Stimulated activated CD4-positive, alpha-beta T cell treated with anti-CD3 and anti-CD28 coated beads, Interleukin-4, amount 100 ng/mL, for 1 hour (primary cell): Measurements from ENCODE around the gene PSMD9.
"Not testable (repeated sequence)": the region's sequence is repeated elsewhere in the genome, so short reads cannot be mapped to it uniquely, and the experiment has no call there.

Experiments used
- DNase-seq: peaks from one replicate; pipeline ENCODE4 v3.0.0-alpha.2; 2020

The PSMD9 gene

GRCh38 chr12:121874071-121874470 is 14.5 kb upstream of the PSMD9 start:
- DNase-seq = no peak

DNA sequence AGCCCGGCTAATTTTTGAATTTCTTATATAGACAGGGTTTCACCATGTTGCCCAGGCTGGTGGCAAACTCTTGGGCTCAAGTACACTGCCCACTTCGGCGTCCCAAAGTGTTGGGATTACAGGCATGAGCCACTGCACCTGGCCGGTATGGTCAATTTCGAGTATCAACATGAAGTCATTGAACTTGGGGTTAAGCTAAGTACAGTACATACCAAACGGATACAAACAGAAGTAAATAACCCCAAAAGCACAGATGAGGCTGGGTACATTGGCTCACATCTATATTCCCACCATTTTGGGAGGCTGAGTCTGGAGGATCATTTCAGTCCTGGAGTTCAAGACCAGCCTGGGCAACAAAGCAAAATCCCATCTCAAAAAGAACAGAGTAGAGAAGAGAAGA is 13.0 kb upstream of the PSMD9 start:
- DNase-seq = no peak

- DNase-seq = not testable (repeated sequence)
These were observed 12.5 kb upstream of the PSMD9 start for GRCh38 chr12:121876080-121876447.

DNA sequence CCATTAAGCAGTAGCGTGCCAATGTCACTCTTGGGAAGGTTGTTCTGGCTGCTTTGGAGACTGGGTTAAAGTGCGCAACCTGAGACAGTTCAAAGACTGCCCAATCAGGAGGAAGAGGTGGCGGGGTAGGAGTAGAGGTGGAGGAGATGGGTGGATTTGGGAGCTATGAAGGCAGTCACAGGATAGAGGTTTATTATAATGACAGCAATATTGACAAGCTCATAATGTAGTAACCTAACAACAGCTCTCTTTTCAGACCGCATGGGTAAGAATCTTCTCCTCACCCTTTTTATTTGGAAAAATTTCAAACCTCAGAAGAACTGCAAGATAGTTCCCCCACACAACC is 5.3 kb upstream of the PSMD9 start:
- DNase-seq = no peak

DNA sequence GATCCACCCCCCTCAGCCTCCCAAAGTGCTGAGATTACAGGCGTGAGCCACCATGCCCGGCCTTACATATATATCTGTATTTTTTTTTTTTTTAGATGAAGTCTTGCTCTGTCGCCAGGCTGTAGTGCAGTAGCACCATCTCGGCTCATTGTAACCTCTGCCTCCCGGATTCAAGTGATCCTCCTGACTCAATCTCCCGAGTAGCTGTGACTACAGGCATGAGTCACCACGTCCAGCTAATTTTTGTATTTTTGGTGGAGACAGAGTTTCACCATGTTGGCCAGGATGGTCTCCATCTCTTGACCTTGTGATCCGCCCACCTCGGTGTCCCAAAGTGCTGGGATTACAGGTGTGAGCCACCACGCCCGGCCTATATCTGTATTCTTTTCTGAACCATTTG is 3.5 kb upstream of the PSMD9 start:
- DNase-seq = not testable (repeated sequence)

DNA sequence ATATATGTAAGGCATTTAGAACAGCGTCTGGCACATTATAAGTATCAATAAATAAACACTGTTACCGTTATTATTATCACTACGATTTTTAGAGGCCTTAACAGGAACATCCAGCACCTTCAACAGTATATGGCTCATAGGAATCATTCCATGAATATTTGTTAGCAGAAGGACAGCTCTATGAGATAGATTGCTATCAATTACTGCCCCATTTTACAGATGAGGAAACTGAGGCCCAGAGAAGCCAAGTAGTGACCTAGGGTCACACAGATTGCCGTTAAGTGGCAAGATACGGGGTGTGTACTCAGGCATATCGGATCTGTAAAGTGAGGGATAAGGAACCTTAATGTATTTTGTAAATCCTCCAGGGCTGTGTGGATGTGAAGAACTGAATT is 510 bp upstream of the PSMD9 start:
- no peak for DNase-seq

DNA sequence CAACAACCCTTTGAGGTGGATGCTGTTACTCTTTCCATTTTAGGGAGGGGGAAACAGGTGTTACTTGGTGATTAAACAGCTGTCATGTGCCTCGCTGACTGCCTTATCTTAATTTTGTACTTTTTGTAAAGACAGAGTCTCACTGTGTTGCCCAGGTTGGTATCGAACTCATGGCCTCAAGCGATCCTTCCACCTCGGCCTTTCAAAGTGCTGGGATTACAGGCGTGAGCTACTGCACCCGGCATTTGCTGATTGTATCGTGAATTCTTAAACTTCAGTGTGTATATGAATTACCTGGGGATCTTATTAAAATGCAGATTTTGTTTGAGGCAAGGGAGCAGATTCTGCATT is 659 bp downstream of the PSMD9 start:
- DNase-seq = no peak

- not testable (repeated sequence) for DNase-seq
These were observed 1.1 kb downstream of the PSMD9 start for GRCh38 chr12:121889661-121890060.

DNA sequence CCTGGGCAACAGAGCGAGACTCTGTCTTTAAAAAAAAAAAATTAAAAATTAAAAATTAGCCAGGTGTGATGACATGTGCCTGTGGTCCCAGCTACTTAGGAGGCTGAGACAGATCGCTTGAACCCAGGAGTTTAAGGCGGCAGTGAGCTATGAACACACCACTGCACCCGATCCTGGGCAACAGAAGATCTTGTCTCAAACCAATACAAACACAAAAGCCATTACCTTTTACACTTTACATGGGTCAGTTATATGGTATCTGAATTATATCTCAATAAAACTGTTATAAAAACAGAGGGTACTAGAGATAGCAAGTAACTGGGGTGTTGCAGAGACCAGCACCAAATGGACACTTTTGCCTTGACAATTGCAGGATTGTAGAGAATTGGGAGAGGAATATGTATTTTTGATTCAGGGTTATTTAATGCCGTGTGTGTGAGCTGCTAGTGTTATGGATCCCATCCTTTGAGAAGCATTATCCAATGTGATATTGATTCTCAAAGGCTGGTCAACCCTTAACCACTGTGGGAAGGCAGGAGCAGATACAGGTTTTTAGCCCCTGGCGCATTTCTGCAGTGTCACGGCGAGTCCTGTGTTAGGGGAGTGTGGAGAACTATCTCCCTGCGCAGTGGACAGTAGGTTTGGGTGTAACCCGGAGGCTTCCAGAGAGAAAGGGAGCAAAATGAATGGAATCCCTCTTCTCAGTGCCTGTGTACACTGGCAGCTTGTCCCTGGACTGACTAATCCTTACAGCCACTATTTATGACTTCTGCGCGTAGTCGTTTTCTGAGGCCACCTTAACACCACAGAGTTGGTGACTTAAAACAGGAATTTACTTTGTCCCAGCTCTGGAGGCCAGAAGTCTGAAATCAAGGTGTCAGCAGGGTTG is 4.3 kb downstream of the PSMD9 start:
- no peak for DNase-seq

- no peak for DNase-seq
These were observed 5.4 kb downstream of the PSMD9 start for GRCh38 chr12:121893961-121894460.

GRCh38 chr12:121894633-121895032 is 6.0 kb downstream of the PSMD9 start:
- no peak for DNase-seq

DNA sequence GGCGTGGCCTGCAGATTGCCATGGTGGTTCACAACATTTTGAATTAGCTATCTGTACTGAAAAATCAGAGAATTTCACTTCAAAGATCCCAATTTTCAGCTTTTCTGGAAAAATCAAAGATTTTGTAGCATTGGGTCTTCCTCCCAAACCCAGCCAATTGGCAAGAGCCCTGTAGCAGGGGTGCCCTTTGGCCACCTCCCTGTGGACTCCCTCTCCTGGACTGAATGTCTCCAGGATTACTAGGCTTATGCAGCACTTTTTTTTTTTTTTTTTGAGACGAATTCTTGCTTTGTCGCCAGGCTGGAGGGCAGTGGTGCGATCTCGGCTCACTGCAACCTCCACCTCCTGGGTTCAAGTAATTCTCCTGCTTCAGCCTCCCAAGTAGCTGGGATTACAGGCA is 9.7 kb downstream of the PSMD9 start:
- no peak for DNase-seq

GRCh38 chr12:121899590-121899989 is 11.0 kb downstream of the PSMD9 start:
- no peak for DNase-seq

DNA sequence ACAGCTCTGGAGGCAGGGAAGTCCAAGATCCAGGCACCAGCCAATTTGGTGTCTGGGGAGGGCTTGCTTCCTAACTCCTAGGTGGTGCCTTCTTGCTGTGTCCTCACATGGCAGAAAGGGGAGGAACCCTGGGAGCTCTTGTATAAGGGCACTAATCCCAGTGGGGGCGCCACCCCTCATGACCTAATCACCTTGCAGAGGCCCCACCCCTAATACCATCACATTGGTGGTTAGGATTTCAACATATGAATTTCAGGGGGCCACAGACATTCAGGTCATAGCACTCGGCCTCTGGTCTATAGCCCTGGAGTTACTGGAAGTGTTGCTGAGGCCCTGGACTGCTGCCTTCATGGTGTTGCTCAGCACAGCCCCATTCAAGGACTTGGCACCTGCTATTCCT is 14.6 kb downstream of the PSMD9 start:
- no peak for DNase-seq

DNA sequence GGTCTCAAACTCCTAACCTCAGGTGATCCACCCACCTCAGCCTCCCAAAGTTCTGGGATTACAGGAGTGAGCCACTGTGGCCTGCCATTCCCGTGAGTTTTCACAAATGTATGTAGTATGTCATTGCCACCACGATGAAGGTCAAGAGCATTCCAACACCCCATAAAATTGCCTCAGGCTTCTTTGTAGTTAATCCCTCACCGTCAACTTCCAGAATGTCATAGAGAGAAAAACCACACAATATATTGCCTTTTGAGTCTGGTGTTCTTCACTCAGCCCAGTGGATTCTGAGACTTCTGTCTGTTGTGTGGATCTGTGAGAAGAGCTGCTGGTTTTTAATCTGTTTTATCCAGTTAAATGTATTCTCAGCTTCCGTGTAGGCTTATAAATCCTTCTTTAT is 17.2 kb downstream of the PSMD9 start:
- DNase-seq = no peak

GRCh38 chr12:121908702-121909101 is 20.1 kb downstream of the PSMD9 start:
- DNase-seq = no peak

DNA sequence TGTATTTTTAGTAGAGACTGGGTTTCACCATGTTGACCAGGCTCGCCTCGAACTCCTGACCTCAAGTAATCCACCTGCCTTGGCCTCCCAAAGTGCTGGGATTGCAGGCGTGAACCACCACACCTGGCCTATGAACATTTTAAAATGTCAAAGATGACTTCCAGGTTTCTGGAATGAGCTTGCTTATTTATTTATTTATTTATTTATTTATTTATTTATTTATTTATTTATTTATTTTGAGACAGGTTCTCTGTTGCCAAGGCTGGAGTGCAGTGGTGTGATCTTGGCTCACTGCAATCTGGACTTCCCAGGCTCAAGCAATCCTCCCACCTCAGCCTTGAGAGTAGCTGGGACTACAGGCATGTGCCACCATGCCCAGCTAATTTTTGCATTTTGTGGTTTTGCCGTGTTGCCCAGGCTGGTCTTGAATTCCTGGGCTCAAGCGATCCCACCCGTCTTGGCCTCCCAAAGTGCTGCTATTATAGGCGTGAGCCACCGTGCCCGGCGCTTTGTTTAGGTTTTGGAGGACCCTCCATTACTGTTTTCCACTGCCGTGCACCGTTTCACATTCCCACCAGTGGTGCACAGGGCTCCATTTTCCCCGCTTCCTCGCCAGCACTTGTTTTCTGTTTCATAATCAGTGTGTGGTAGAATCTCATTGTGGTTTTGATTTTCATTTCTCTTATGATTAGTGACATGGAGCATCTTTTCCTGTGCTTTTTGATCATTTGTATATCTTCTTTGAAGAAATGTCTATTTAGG is 23.4 kb downstream of the PSMD9 start:
- no peak for DNase-seq

DNA sequence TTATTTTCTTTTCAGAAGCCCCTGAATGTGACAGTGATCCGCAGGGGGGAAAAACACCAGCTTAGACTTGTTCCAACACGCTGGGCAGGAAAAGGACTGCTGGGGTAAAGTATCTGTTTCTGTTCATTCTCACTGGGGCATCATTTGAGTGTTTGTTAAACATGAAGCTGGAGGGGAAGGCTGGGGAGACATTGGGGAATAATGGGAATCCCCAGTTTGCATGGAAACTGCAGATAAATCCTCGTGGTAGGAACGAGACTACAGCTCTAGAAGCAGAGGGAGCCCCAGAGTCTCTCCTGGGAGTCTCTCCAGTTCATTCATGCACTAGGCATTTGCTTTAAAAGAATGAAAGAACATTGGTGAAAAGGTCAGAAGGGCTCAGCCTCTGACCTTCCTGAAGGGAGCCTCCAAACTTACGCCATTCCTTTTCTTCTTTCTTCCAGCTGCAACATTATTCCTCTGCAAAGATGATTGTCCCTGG is 27.3 kb downstream of the PSMD9 start:
- DNase-seq = no peak

- no peak for DNase-seq
These were observed 28.1 kb downstream of the PSMD9 start for GRCh38 chr12:121916719-121917118.

- DNase-seq = peak; percentile 96
These were observed 29.5 kb downstream of the PSMD9 start, which contains the start of gene CFAP251 for GRCh38 chr12:121917950-121918678. CFAP251 (plus strand) TSS chr12:121918592; CDS start chr12:121921306, 2,714 bp downstream.

DNA sequence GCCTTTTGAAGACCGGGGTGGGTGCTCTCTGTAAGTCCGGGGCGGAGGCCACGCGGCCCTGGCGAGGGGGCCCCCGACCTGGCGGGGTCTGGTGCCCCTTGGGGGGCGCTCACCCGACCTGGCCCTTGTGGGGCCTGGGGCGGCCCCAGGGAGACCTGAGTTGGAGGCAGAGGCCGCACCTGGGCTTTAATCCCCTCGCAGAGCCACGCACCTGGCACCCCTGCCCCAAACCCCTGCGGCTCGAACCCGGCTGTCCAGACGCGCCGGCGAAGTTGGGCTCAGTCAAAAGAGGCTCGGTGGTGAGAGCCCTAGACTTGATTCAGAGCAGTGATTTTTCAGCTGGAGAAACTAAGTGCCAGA is 30.1 kb downstream of the PSMD9 start:
- DNase-seq = no peak

DNA sequence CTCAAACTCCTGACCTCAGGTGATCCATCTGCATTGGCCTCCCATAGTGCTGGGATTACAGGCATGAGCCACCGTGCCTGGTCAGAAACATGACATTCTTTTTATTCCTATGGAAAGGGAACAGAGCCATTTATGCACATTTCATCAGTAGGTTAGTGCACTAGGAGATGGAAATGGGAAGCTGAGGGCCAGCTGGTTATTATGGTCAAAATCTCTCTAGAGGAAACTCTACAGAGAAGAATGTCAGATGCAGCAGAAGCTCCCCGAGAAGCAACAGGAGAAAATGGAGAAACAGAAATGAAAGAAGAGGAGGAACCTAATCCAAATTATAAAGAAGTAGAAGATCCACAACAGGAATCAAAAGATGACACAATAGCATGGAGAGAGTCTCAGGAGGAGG is 32.5 kb downstream of the PSMD9 start:
- no peak for DNase-seq

DNA sequence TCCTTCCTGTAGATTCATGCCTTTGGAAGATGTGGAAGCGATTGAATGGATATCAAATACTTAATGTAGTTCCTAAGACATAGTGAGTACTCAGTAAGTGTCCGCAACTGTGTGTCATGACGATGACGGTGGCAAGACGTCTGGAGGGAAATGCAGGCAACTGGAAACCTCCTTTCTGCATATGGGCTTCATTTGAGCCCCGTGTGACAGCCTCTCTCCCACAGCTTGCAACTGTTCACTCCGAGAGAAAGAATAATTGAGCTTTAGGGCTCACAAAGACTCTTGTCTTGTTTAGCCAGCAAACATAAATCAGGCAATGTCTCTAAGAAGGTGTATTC is 36.7 kb downstream of the PSMD9 start:
- no peak for DNase-seq
